CD4-positive, alpha-beta T cell treated with Interleukin-17A for 4 hours (primary cell): Measurements from ENCODE around the gene TRAT1.

ENCODE experiments used
- DNase-seq: peaks from one replicate; pipeline ENCODE4 v3.0.0-alpha.2; 2020; ENCODE audit warnings: mixed read lengths

The TRAT1 gene

GRCh38 chr3:108862865-108863798, 40.5 kb downstream of the TRAT1 start:
- peak; percentile 47 for DNase-seq

GRCh38 chr3:108863799-108864135, 41.2 kb downstream of the TRAT1 start:
- no peak for DNase-seq

- DNase-seq: no peak
Observed at GRCh38 chr3:108877901-108878300, 55.3 kb downstream of the TRAT1 start.

GRCh38 chr3:108879915-108880314, 57.3 kb downstream of the TRAT1 start:
- DNase-seq: no peak

- no peak for DNase-seq
Observed at GRCh38 chr3:108882762-108883161, 60.2 kb downstream of the TRAT1 start.

DNA sequence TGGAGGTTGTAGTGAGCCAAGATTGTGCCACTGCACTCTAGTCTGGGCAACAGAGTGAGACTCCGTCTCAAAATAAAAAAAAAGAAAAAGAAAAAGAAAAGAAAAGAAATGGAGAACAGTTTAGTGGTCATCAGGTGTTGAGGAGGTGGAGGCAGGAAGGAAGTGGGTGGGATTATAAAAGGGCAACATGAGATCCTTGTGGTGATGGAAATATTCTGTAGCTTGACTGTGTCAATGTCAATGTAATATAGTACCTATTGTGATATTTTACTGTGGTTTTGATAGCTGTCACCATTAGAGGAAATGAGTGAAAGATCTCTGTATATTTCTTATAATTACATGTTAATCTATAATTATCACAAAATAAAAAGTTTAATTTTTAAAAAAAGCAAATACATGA, 60.8 kb downstream of the TRAT1 start:
- DNase-seq: no peak

DNA sequence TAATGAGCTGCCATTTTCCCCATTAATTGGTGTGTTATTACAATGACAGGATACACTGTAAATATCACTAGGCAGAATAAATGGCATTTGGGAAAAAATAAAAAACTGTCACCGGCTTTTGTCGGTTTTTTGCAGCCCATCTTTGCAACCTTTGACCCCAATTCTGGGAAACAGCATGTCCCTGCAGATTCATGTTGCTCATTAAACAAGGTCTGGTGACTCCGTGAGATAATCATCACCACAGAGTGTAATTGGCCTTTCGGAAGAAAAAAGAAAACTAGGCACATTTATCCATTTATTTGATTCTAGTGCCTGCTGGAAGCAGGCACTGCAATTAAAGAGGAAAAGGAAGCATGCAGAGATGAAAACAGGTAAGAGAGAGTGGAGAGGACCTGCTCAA, 64.5 kb downstream of the TRAT1 start:
- DNase-seq: no peak

- no peak for DNase-seq
Observed at GRCh38 chr3:108887777-108888176, 65.2 kb downstream of the TRAT1 start.

GRCh38 chr3:108891833-108892232, 69.2 kb downstream of the TRAT1 start:
- no peak for DNase-seq

GRCh38 chr3:108894981-108895380, 72.4 kb downstream of the TRAT1 start:
- DNase-seq: no peak

DNA sequence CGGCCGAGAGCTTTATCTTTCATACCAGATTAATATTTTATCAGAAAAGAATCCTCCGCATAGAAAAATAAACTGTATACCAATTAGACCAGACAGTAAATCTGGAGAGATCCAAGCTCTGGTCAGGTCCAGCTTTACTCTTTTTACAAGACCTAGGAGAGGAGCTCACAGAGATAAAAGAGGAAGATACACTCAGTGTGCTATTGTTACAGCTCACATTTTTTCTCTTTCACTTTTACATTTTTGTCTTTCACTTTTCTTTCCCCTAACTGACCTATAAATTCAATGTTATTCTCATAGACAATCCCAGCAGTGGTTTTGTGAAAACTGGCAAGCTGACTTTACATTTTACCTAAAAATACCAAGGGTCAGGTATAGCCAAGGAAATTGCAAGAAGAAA, 75.3 kb downstream of the TRAT1 start:
- DNase-seq: no peak

- no peak for DNase-seq
Observed at GRCh38 chr3:108899530-108899929, 76.9 kb downstream of the TRAT1 start.
